HG02623 (cell line): ENCODE results near the gene PRKCB.
"Not testable (repeated sequence)": the region's sequence is repeated elsewhere in the genome, so short reads cannot be mapped to it uniquely, and the experiment has no call there.

Experiments used
- ATAC-seq: cut with Tn5 transposase; IDR thresholded peaks from one replicate; pipeline ENCODE4 v1.9.1; 2021; ENCODE audit warnings: moderate library complexity; ENCODE audit not compliant: unreplicated experiment

PRKCB gene

GRCh38 chr16:23998771-23999170, 163.0 kb downstream of the PRKCB start:
- no peak for ATAC-seq

- ATAC-seq: peak; percentile 83
These were observed 163.9 kb downstream of the PRKCB start for GRCh38 chr16:23999663-24000062.

GRCh38 chr16:24001710-24002109, 165.9 kb downstream of the PRKCB start:
- ATAC-seq: no peak

GRCh38 chr16:24002619-24003018, 166.8 kb downstream of the PRKCB start:
- ATAC-seq: no peak

GRCh38 chr16:24005577-24005976, 169.8 kb downstream of the PRKCB start:
- ATAC-seq: no peak

GRCh38 chr16:24007391-24007790, 171.6 kb downstream of the PRKCB start:
- ATAC-seq: no peak

- no peak for ATAC-seq
These were observed 172.2 kb downstream of the PRKCB start for GRCh38 chr16:24007934-24008333.

GRCh38 chr16:24009098-24009497, 173.3 kb downstream of the PRKCB start:
- no peak for ATAC-seq

GRCh38 chr16:24009955-24010354, 174.2 kb downstream of the PRKCB start:
- no peak for ATAC-seq

GRCh38 chr16:24010440-24011089, 174.8 kb downstream of the PRKCB start:
- ATAC-seq: no peak

GRCh38 chr16:24011237-24011636, 175.5 kb downstream of the PRKCB start:
- no peak for ATAC-seq

- no peak for ATAC-seq
These were observed 177.4 kb downstream of the PRKCB start for GRCh38 chr16:24013054-24013636.

- peak; percentile 87 for ATAC-seq
These were observed 178.3 kb downstream of the PRKCB start for GRCh38 chr16:24013864-24014645.

- not testable (repeated sequence) for ATAC-seq
These were observed 179.2 kb downstream of the PRKCB start for GRCh38 chr16:24014955-24015354.

GRCh38 chr16:24015923-24016322, 180.1 kb downstream of the PRKCB start:
- ATAC-seq: no peak

GRCh38 chr16:24018485-24018884, 182.7 kb downstream of the PRKCB start:
- ATAC-seq: no peak

- ATAC-seq: no peak
These were observed 187.0 kb downstream of the PRKCB start for GRCh38 chr16:24022797-24023196.

- no peak for ATAC-seq
These were observed 187.8 kb downstream of the PRKCB start for GRCh38 chr16:24023621-24024020.

GRCh38 chr16:24024971-24025370, 189.2 kb downstream of the PRKCB start:
- ATAC-seq: no peak

GRCh38 chr16:24027466-24027865, 191.7 kb downstream of the PRKCB start:
- ATAC-seq: no peak

GRCh38 chr16:24029841-24030240, 194.1 kb downstream of the PRKCB start:
- not testable (repeated sequence) for ATAC-seq
